ENCODE data around the gene TCOF1.

DNA sequence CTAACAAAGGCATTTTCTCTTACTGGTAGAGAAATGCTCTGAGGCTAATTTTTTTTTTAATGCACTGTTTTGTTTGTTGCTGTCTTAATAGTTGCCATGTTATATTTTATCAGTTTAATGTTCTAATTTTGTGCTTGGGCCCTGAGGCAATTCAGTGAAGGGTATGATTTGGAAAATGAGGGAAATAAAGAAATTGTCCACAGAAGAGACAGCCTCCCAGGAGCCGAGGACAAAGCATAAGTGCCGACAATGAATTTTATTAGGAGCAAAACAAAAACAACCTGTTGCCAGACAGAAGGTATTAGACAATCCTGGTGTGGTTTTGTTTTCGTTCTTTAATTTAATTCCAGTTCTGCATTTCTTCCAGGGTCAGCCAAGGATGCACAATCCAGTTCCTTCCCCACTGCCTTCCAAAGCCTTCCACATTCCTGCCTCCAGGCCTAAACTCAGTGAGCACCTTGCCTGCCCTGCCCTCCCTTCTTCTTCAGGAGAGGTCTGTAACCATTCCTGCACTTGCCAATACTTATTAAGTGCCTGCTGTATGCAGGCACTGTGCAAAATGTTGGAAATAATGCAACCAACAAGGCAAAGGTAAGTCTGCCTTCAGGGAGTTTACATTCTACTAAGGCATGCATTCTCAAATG lies 4.3 kb upstream of the TCOF1 start:
- TF ChIP-seq YY1 (IDR thresholded peaks at IDR 0.05; ENCODE audit: low read depth): no peak
- TF ChIP-seq RAD21 (IDR thresholded peaks at IDR 0.05; ENCODE audit: low read depth): no peak
- TF ChIP-seq, protein P1, sequence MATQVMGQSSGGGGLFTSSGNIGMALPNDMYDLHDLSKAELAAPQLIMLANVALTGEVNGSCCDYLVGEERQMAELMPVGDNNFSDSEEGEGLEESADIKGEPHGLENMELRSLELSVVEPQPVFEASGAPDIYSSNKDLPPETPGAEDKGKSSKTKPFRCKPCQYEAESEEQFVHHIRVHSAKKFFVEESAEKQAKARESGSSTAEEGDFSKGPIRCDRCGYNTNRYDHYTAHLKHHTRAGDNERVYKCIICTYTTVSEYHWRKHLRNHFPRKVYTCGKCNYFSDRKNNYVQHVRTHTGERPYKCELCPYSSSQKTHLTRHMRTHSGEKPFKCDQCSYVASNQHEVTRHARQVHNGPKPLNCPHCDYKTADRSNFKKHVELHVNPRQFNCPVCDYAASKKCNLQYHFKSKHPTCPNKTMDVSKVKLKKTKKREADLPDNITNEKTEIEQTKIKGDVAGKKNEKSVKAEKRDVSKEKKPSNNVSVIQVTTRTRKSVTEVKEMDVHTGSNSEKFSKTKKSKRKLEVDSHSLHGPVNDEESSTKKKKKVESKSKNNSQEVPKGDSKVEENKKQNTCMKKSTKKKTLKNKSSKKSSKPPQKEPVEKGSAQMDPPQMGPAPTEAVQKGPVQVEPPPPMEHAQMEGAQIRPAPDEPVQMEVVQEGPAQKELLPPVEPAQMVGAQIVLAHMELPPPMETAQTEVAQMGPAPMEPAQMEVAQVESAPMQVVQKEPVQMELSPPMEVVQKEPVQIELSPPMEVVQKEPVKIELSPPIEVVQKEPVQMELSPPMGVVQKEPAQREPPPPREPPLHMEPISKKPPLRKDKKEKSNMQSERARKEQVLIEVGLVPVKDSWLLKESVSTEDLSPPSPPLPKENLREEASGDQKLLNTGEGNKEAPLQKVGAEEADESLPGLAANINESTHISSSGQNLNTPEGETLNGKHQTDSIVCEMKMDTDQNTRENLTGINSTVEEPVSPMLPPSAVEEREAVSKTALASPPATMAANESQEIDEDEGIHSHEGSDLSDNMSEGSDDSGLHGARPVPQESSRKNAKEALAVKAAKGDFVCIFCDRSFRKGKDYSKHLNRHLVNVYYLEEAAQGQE (IDR thresholded peaks at IDR 0.05; ENCODE audit: low read depth): no peak
